GM19238 (cell line): ENCODE measurements around the gene SH2D4B.
A peak's percentile ranks its signal among the peaks of the same experiment; 100 is the strongest.

Source experiments
- DNase-seq: peaks from one replicate; pipeline ENCODE4 v3.0.0; 2011; ENCODE audit warnings: low spot score; ENCODE audit not compliant: insufficient read length

Gene SH2D4B

GRCh38 chr10:80632742-80633141 is 95.0 kb downstream of the SH2D4B start:
- no peak for DNase-seq

- no peak for DNase-seq
These were observed 95.7 kb downstream of the SH2D4B start for GRCh38 chr10:80633383-80633860.

GRCh38 chr10:80633910-80634309 is 96.2 kb downstream of the SH2D4B start:
- DNase-seq, result no peak

- no peak for DNase-seq
These were observed 105.0 kb downstream of the SH2D4B start for GRCh38 chr10:80642661-80643060.

- DNase-seq, result no peak
These were observed 108.7 kb downstream of the SH2D4B start for GRCh38 chr10:80646366-80646765.

GRCh38 chr10:80647173-80647833 is 109.6 kb downstream of the SH2D4B start:
- DNase-seq, result no peak

- no peak for DNase-seq
These were observed 110.4 kb downstream of the SH2D4B start for GRCh38 chr10:80648106-80648505.

- no peak for DNase-seq
These were observed 111.5 kb downstream of the SH2D4B start for GRCh38 chr10:80649183-80649582.

GRCh38 chr10:80655898-80656297 is 118.2 kb downstream of the SH2D4B start:
- DNase-seq, result no peak

GRCh38 chr10:80658068-80658467 is 120.4 kb downstream of the SH2D4B start:
- DNase-seq, result no peak

- no peak for DNase-seq
These were observed 121.6 kb downstream of the SH2D4B start for GRCh38 chr10:80659289-80659688.

GRCh38 chr10:80660266-80660665 is 122.6 kb downstream of the SH2D4B start:
- no peak for DNase-seq

GRCh38 chr10:80660736-80661135 is 123.0 kb downstream of the SH2D4B start:
- no peak for DNase-seq

- DNase-seq, result no peak
These were observed 123.8 kb downstream of the SH2D4B start for GRCh38 chr10:80661526-80661925.

GRCh38 chr10:80662429-80663261 is 124.9 kb downstream of the SH2D4B start:
- peak; percentile 48 for DNase-seq

- peak; percentile 36 for DNase-seq
These were observed 126.5 kb downstream of the SH2D4B start for GRCh38 chr10:80664071-80664680.

GRCh38 chr10:80669485-80669884 is 131.8 kb downstream of the SH2D4B start:
- no peak for DNase-seq

GRCh38 chr10:80670774-80671173 is 133.1 kb downstream of the SH2D4B start:
- DNase-seq, result no peak

GRCh38 chr10:80671847-80672246 is 134.1 kb downstream of the SH2D4B start:
- no peak for DNase-seq

GRCh38 chr10:80672613-80673012 is 134.9 kb downstream of the SH2D4B start:
- DNase-seq, result no peak

- DNase-seq, result no peak
These were observed 137.1 kb downstream of the SH2D4B start for GRCh38 chr10:80674809-80675208.

- no peak for DNase-seq
These were observed 143.4 kb downstream of the SH2D4B start for GRCh38 chr10:80681142-80681541.
